IMR-90 (cell line): ENCODE measurements around the gene RPN2. TPM values are rescaled to one million over a fixed set of nuclear protein-coding genes. Genes with fewer than 3 reads are reported as not detected.

Experiments used
- ATAC-seq: fragments of 200-7000 bp; cut with Tn5 transposase; 2 replicates; pipeline ENCODE4 v1.9.1; 2020; ENCODE audit warnings: low read depth, mild to moderate bottlenecking, moderate library complexity
- BruUV-seq: library from RNA; stranded (reverse); fragments of 400-500 nt; replicated peaks from 2 replicates; lab custom pipeline; 2021; lab: Mats Ljungman, UMichigan
- CTCF ChIA-PET: fragments of 300-600 bp; formaldehyde crosslinking; extraction: SDS; loops from one replicate; lab custom pipeline; 2021; ENCODE audit warnings: antibody characterized with exemption; lab: Yijun Ruan, JAX
- POLR2A ChIA-PET: fragments of 300-600 bp; sonication (Branson Sonifier 250); formaldehyde crosslinking; loops from one replicate; lab custom pipeline; 2022; ENCODE audit warnings: antibody characterized with exemption; ENCODE audit not compliant: unreplicated experiment; lab: Charles Lee
- DNase-seq: peaks from one replicate; pipeline ENCODE4 v3.0.0; 2013
- H2AFZ ChIP-seq: replicated peaks from 2 replicates; pipeline ENCODE3; 2013; ENCODE audit warnings: low read length, mild to moderate bottlenecking; ENCODE audit not compliant: poor library complexity
- H2AK5ac ChIP-seq: 2 replicates; pipeline ENCODE4 v1.6.1; 2013; ENCODE audit warnings: low read depth, low read length, inconsistent platforms
- H2AK9ac ChIP-seq: replicated peaks from 2 replicates; pipeline ENCODE3; 2013; ENCODE audit warnings: mild to moderate bottlenecking, low read depth, low read length, moderate library complexity; ENCODE audit not compliant: poor library complexity
- H2BK120ac ChIP-seq: 2 replicates; pipeline ENCODE4 v1.6.1; 2013; ENCODE audit warnings: low read depth, low read length, inconsistent platforms
- H2BK15ac ChIP-seq: 3 replicates; pipeline ENCODE4 v1.6.1; 2013; ENCODE audit warnings: low read depth, low read length, inconsistent platforms
- H2BK20ac ChIP-seq: 2 replicates; pipeline ENCODE4 v1.6.1; 2013; ENCODE audit warnings: low read depth, mild to moderate bottlenecking, inconsistent platforms, low read length, moderate library complexity
- H2BK5ac ChIP-seq: 2 replicates; pipeline ENCODE4 v1.6.1; 2013; ENCODE audit warnings: mild to moderate bottlenecking, low read depth, low read length, inconsistent platforms; ENCODE audit not compliant: poor library complexity, severe bottlenecking
- H3K14ac ChIP-seq: replicated peaks from 2 replicates; pipeline ENCODE4 v1.6.1; 2013; ENCODE audit warnings: low read depth, low read length, inconsistent platforms
- H3K18ac ChIP-seq: 2 replicates; pipeline ENCODE4 v1.6.1; 2013; ENCODE audit warnings: low read depth, low read length, control low read depth
- H3K23ac ChIP-seq: 2 replicates; pipeline ENCODE4 v1.6.1; 2013; ENCODE audit warnings: low read depth, low read length, inconsistent platforms
- H3K27ac ChIP-seq: 2 replicates; pipeline ENCODE4 v1.5.1; 2013; ENCODE audit warnings: mild to moderate bottlenecking, control low read depth, low read length; ENCODE audit not compliant: insufficient read depth
- H3K27me3 ChIP-seq: 2 replicates; pipeline ENCODE4 v1.6.1; 2013; ENCODE audit warnings: low read length; ENCODE audit not compliant: control insufficient read depth, insufficient read depth
- H3K36me3 ChIP-seq: 2 replicates; pipeline ENCODE4 v1.6.1; 2013; ENCODE audit warnings: low read length, mixed read lengths; ENCODE audit not compliant: control insufficient read depth, insufficient read depth
- H3K4ac ChIP-seq: 2 replicates; pipeline ENCODE4 v1.6.1; 2013; ENCODE audit warnings: low read depth, low read length, inconsistent platforms
- H3K4me1 ChIP-seq: 2 replicates; pipeline ENCODE4 v1.6.1; 2013; ENCODE audit warnings: low read length, mixed read lengths; ENCODE audit not compliant: control insufficient read depth, insufficient read depth
- H3K4me2 ChIP-seq: 2 replicates; pipeline ENCODE4 v1.6.1; 2013; ENCODE audit warnings: low read depth, mild to moderate bottlenecking, control low read depth, low read length, moderate library complexity
- H3K4me3 ChIP-seq: 2 replicates; pipeline ENCODE4 v1.5.1; 2013; ENCODE audit warnings: low read depth, mild to moderate bottlenecking, control low read depth, low read length, moderate library complexity; ENCODE audit not compliant: insufficient read depth
- H3K56ac ChIP-seq: 2 replicates; pipeline ENCODE4 v1.6.1; 2013; ENCODE audit warnings: low read length, inconsistent platforms; ENCODE audit not compliant: insufficient read depth; ENCODE audit errors: extremely low read depth
- H3K79me1 ChIP-seq, 2 experiments: 2 replicates each; pipeline ENCODE4 v1.6.1; 2013; ENCODE audit warnings: low read length in 2 of 2, inconsistent platforms in 1 of 2, low read depth in 1 of 2
- H3K9ac ChIP-seq: 2 replicates; pipeline ENCODE4 v1.6.1; 2013; ENCODE audit warnings: low read depth, low read length, control low read depth
- H3K9me1 ChIP-seq: 2 replicates; pipeline ENCODE4 v1.6.1; 2013; ENCODE audit warnings: low read length, inconsistent platforms; ENCODE audit not compliant: insufficient read depth
- H3K9me3 ChIP-seq: 2 replicates; pipeline ENCODE4 v1.6.1; 2013; ENCODE audit warnings: low read length; ENCODE audit not compliant: control insufficient read depth, insufficient read depth
- H4K20me1 ChIP-seq: 2 replicates; pipeline ENCODE4 v1.6.1; 2013; ENCODE audit warnings: low read length, inconsistent platforms; ENCODE audit not compliant: insufficient read depth
- H4K5ac ChIP-seq: 2 replicates; pipeline ENCODE4 v1.6.1; 2013; ENCODE audit warnings: mild to moderate bottlenecking, low read depth, low read length, control low read depth
- H4K8ac ChIP-seq, 2 experiments: 2 replicates each; pipeline ENCODE4 v1.6.1; 2013; ENCODE audit warnings: low read depth in 2 of 2, low read length in 2 of 2, control low read depth in 1 of 2, inconsistent platforms in 1 of 2
- H4K91ac ChIP-seq: 2 replicates; pipeline ENCODE4 v1.6.1; 2013; ENCODE audit warnings: low read depth, low read length, inconsistent platforms; ENCODE audit not compliant: insufficient read depth
- CHD1 ChIP-seq: IDR thresholded peaks from 2 replicates; pipeline ENCODE4 v1.6.1; 2012; ENCODE audit warnings: low read depth, low read length, improper control_type of control experiment
- ELK1 ChIP-seq: fragments of 150-350 bp; IDR thresholded peaks from 2 replicates; pipeline ENCODE4 v1.6.1; 2016; ENCODE audit warnings: low read depth, mild to moderate bottlenecking, low read length, moderate library complexity, borderline replicate concordance
- MXI1 ChIP-seq: IDR thresholded peaks from 2 replicates; pipeline ENCODE4 v1.6.1; 2012; ENCODE audit warnings: low read depth, mild to moderate bottlenecking, low read length, moderate library complexity, borderline replicate concordance
- NFE2L2 ChIP-seq: fragments of 150-350 bp; IDR thresholded peaks from 2 replicates; pipeline ENCODE4 v1.6.1; 2016; ENCODE audit warnings: low read depth, mild to moderate bottlenecking, low read length
- POLR2A ChIP-seq: IDR thresholded peaks from 2 replicates; pipeline ENCODE4 v1.6.1; 2012; ENCODE audit warnings: mild to moderate bottlenecking, low read depth, low read length
- RFX5 ChIP-seq: IDR thresholded peaks from 2 replicates; pipeline ENCODE4 v1.8.0; 2012; ENCODE audit warnings: low read depth, mild to moderate bottlenecking, low read length, moderate library complexity
- WGBS, 2 experiments: methylation state at CpG; one replicate each; pipeline versions ENCODE4 v1.1.5 to v1.1.7; 2013; ENCODE audit warnings: missing lambda C conversion rate in 2 of 2; ENCODE audit not compliant: insufficient read length in 1 of 2; ENCODE audit errors: extremely low coverage in 2 of 2; 5-methylcytosine and 5-hydroxymethylcytosine counted together
- dilution Hi-C: fragments of 300-500 bp; cut with HindIII; formaldehyde crosslinking; loops from one replicate; pipeline ENCODE4 v1.14.3; 2018; ENCODE audit warnings: low sequenced_read_pairs; ENCODE audit not compliant: unreplicated experiment
- in situ Hi-C: fragments of 300-500 bp; cut with MboI; formaldehyde crosslinking; loops from 3 replicates; pipeline ENCODE4 v1.14.3; 2019; ENCODE audit warnings: low sequenced_read_pairs, inconsistent platforms, mixed read lengths
- intact Hi-C: fragments of 100-400 bp; cut with micrococcal nuclease; formaldehyde crosslinking; loops from 2 replicates; pipeline ENCODE4 v1.10.0; 2022
- polyA plus RNA-seq, 3 experiments: library from polyadenylated mRNA; depleted of rRNA; stranded (reverse); fragments of >200 nt; gene quantifications; 2 replicates each; pipeline ENCODE4 v1.2.3, GENCODE V29; 2012; ENCODE audit warnings: low replicate concordance in 1 of 3
- total RNA-seq: library from RNA; depleted of rRNA; stranded (reverse); fragments of >200 nt; gene quantifications from 2 replicates; pipeline ENCODE4 v1.2.3, GENCODE V29; 2012
- TF ChIP-seq, protein P1 (sequence below): fragments of 150-350 bp; IDR thresholded peaks from 2 replicates; pipeline ENCODE4 v1.6.1; 2017; ENCODE audit warnings: mild to moderate bottlenecking, antibody characterized with exemption, low read length, low read depth
- TF ChIP-seq, protein P2 (sequence below): conservative IDR thresholded peaks from 2 replicates; pipeline ENCODE4 v1.5.1; 2012; ENCODE audit warnings: mild to moderate bottlenecking, low read depth, low read length, improper control_type of control experiment

The RPN2 gene
- total and polyA plus RNA-seq, 2 of the 4 experiments (the other 2 are of a cell fraction), result 305 to 481 TPM

GRCh38 chr20:37172836-37173235 is 6.3 kb upstream of the RPN2 start:
- Histone ChIP-seq H3K23ac (no peak overlapping the region), H2AK9ac (no peak overlapping the region), H3K4me1 (no peaks in the 10 kb centered on the region), H3K27ac (no peak overlapping the region), H2BK15ac (no peak overlapping the region), H3K79me1 (peaks cover 3 to 10% of the 10 kb centered on the region in 2 experiments), H4K5ac (no peak overlapping the region), H3K56ac (no peak overlapping the region), H3K36me3 (no peaks in the 10 kb centered on the region), H4K91ac (no peak overlapping the region), H4K8ac (no peak overlapping the region), H3K9me1 (no peaks in the 10 kb centered on the region; the same call in 1 of the 2 replicates), H3K4me2 (no peak overlapping the region), H3K9ac (no peak overlapping the region), H3K9me3 (no peaks in the 10 kb centered on the region), H3K4me3 (no peak overlapping the region), H2BK5ac (no peak overlapping the region), H2BK120ac (no peak overlapping the region), H3K4ac (no peak overlapping the region), H3K18ac (no peak overlapping the region), H2AFZ (no peak overlapping the region), H3K14ac (no peak overlapping the region), H2BK20ac (no peak overlapping the region), H2AK5ac (no peak overlapping the region), H4K20me1 (no peaks in the 10 kb centered on the region), H3K27me3 (no peaks in the 10 kb centered on the region)
- BruUV-seq, result no TSS peak
- no peak for DNase-seq
- WGBS, 2 experiments, result 100% methylated on average over 1 of the region's 4 CpGs; no CpG with 5 or more reads in 1 of the 2 experiments
- ATAC-seq, result no peak
- intact Hi-C loops, result no loop called here
- dilution Hi-C loops, result no loop called here
- in situ Hi-C loops, result no loop called here
- ChIA-PET CTCF (no interaction called here), POLR2A (no interaction called here)
- TF ChIP-seq CHD1, result no peak
- TF ChIP-seq POLR2A, result no peak
- TF ChIP-seq, protein P1, sequence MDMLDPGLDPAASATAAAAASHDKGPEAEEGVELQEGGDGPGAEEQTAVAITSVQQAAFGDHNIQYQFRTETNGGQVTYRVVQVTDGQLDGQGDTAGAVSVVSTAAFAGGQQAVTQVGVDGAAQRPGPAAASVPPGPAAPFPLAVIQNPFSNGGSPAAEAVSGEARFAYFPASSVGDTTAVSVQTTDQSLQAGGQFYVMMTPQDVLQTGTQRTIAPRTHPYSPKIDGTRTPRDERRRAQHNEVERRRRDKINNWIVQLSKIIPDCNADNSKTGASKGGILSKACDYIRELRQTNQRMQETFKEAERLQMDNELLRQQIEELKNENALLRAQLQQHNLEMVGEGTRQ, result no peak
- no peak for TF ChIP-seq NFE2L2
- TF ChIP-seq RFX5, result no peak
- TF ChIP-seq, protein P2, sequence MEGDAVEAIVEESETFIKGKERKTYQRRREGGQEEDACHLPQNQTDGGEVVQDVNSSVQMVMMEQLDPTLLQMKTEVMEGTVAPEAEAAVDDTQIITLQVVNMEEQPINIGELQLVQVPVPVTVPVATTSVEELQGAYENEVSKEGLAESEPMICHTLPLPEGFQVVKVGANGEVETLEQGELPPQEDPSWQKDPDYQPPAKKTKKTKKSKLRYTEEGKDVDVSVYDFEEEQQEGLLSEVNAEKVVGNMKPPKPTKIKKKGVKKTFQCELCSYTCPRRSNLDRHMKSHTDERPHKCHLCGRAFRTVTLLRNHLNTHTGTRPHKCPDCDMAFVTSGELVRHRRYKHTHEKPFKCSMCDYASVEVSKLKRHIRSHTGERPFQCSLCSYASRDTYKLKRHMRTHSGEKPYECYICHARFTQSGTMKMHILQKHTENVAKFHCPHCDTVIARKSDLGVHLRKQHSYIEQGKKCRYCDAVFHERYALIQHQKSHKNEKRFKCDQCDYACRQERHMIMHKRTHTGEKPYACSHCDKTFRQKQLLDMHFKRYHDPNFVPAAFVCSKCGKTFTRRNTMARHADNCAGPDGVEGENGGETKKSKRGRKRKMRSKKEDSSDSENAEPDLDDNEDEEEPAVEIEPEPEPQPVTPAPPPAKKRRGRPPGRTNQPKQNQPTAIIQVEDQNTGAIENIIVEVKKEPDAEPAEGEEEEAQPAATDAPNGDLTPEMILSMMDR, result no peak
- no peak for TF ChIP-seq MXI1
- no peak for TF ChIP-seq ELK1
